ENCODE data around the gene UQCC3. TPM values are rescaled to one million over a fixed set of nuclear protein-coding genes. Genes with fewer than 3 reads are reported as not detected.
"Not testable (repeated sequence)": the region's sequence is repeated elsewhere in the genome, so short reads cannot be mapped to it uniquely, and the experiment has no call there.

Gene UQCC3
- total RNA-seq, 2 experiments from 2014 or later, result 4.1 to 6.4 TPM

- CTCF ChIA-PET, result interaction anchor here (1.0 kb wide), 1 partner anchor 14 kb away, joined by 3 read pairs; the partner anchor contains the start of genes C11orf98 and CSKMT
- intact Hi-C loops (cut with DNase I, micrococcal nuclease), result loop anchor here in 1 of 2 experiments (2.0 kb wide), 2 partner anchors 78 to 202 kb away; partner anchors contain the start of genes MTA2 and SLC3A2
- no peaks in the 10 kb centered on the region for H3K9me3 Mint-ChIP-seq (ENCODE audit: low read depth)
- peaks cover 30% of the 10 kb centered on the region for H3K4me1 Mint-ChIP-seq
- POLR2A ChIA-PET, result interaction anchor here (1.0 to 3.2 kb wide), 3 partner anchors 13 to 87 kb away, joined by 5 to 12 read pairs (median 5); partner anchors contain the start of genes C11orf98, CSKMT, TUT1 and ZBTB3
- DNase-seq (no peak), ATAC-seq (no peak)
- H3K27ac Mint-ChIP-seq, result peak overlapping the region; percentile 92
- H3K27me3 Mint-ChIP-seq, result no peaks in the 10 kb centered on the region
- peaks cover 20% of the 10 kb centered on the region for H3K36me3 Mint-ChIP-seq (ENCODE audit: low read depth)
- peak overlapping the region; percentile 82 for H3K4me3 Mint-ChIP-seq
Measured at GRCh38 chr11:62678433-62678769, 6.9 kb downstream of the UQCC3 start.

- Mint-ChIP-seq H3K4me3 (peak within 1 kb of the TSS; percentile 82), H3K9me3 (ENCODE audit: low read depth) (no peaks in the 10 kb centered on the region), H3K4me1 (peaks cover 28% of the 10 kb centered on the region), H3K27ac (peak within 1 kb of the TSS; percentile 92), H3K27me3 (no peaks in the 10 kb centered on the region), H3K36me3 (ENCODE audit: low read depth) (peaks cover 20% of the 10 kb centered on the region)
- CTCF ChIA-PET, result interaction anchor here (0.9 to 3.0 kb wide), 8 partner anchors 14 to 182 kb away, joined by 3 to 32 read pairs (median 4); partner anchors contain the start of genes B3GAT3, C11orf98 and CSKMT
- DNase-seq (peak; percentile 93), ATAC-seq (peak; percentile 88)
- POLR2A ChIA-PET, result interaction anchor here (0.6 to 3.2 kb wide), 9 partner anchors 9 to 217 kb away, joined by 3 to 12 read pairs (median 3); partner anchors contain the start of genes C11orf98, CSKMT, TUT1 and WDR74
- intact Hi-C loops (cut with DNase I, micrococcal nuclease), result loop anchor here (1.0 to 2.0 kb wide), 5 partner anchors 26 to 202 kb away; partner anchors contain the start of genes TUT1 (in 2 of the 2), INTS5 (in 1 of the 2), MTA2 (in 1 of the 2) and SLC3A2 (in 1 of the 2)
Measured at GRCh38 chr11:62678770-62679696, 7.6 kb downstream of the UQCC3 start, which contains the start of gene UBXN1. UBXN1 (minus strand) TSS chr11:62679073; CDS start chr11:62678923, 150 bp downstream.

- H3K36me3 Mint-ChIP-seq (ENCODE audit: low read depth), result peaks cover 11% of the 10 kb centered on the region
- intact Hi-C loops (cut with DNase I, micrococcal nuclease), result no loop called here
- ChIA-PET CTCF (interaction anchor here (0.6 to 3.0 kb wide), 25 partner anchors 9 to 286 kb away, joined by 3 to 32 read pairs (median 4); partner anchors contain the start of genes BSCL2, GANAB, GNG3 and HNRNPUL2), POLR2A (interaction anchor here (0.6 to 2.0 kb wide), 7 partner anchors 10 to 106 kb away, joined by 3 to 19 read pairs (median 5); partner anchors contain the start of genes C11orf98, CSKMT, HNRNPUL2 and TMEM179B)
- H3K4me1 Mint-ChIP-seq, result peaks cover 26% of the 10 kb centered on the region
- H3K27me3 Mint-ChIP-seq, result no peaks in the 10 kb centered on the region
- H3K9me3 Mint-ChIP-seq (ENCODE audit: low read depth), result no peaks in the 10 kb centered on the region
- H3K27ac Mint-ChIP-seq, result peak overlapping the region; percentile 73
- DNase-seq, result peak; percentile 60
- H3K4me3 Mint-ChIP-seq, result no peak overlapping the region
- peak; percentile 88 for ATAC-seq
Measured at GRCh38 chr11:62680825-62681240, 9.4 kb downstream of the UQCC3 start.

- no peak overlapping the region for H3K27ac Mint-ChIP-seq
- no peak for ATAC-seq
- H3K27me3 Mint-ChIP-seq, result peaks cover 5% of the 10 kb centered on the region
- ChIA-PET CTCF (interaction anchor here (1.1 to 3.0 kb wide), 2 partner anchors 13 to 303 kb away, joined by 3 to 32 read pairs; no protein-coding TSS in a partner anchor), POLR2A (no interaction called here)
- intact Hi-C loops (cut with DNase I, micrococcal nuclease), result no loop called here
- H3K4me3 Mint-ChIP-seq, result no peak overlapping the region
- no peak for DNase-seq
- peaks cover 4% of the 10 kb centered on the region for H3K36me3 Mint-ChIP-seq (ENCODE audit: low read depth)
- H3K9me3 Mint-ChIP-seq (ENCODE audit: low read depth), result no peaks in the 10 kb centered on the region
- peaks cover 17% of the 10 kb centered on the region for H3K4me1 Mint-ChIP-seq
Measured at GRCh38 chr11:62682518-62682917, 11.0 kb downstream of the UQCC3 start.

GRCh38 chr11:62687508-62688396 is 16.3 kb downstream of the UQCC3 start:
- ChIA-PET POLR2A (interaction anchor here (0.6 to 1.1 kb wide), 2 partner anchors 153 to 172 kb away, joined by 3 to 4 read pairs; no protein-coding TSS in a partner anchor), CTCF (interaction anchor here (1.0 kb wide), 1 partner anchor 14 kb away, joined by 3 read pairs; no protein-coding TSS in a partner anchor)

GRCh38 chr11:62688491-62688890 is 17.0 kb downstream of the UQCC3 start:
- peaks cover 16% of the 10 kb centered on the region for H3K36me3 Mint-ChIP-seq (ENCODE audit: low read depth)
- DNase-seq (no peak), ATAC-seq (no peak)
- no peak overlapping the region for H3K4me3 Mint-ChIP-seq
- CTCF ChIA-PET, result interaction anchor here (0.7 to 1.0 kb wide), 2 partner anchors 31 to 294 kb away, joined by 3 read pairs; no protein-coding TSS in a partner anchor
- intact Hi-C loops (cut with DNase I, micrococcal nuclease), result no loop called here
- peaks cover 11% of the 10 kb centered on the region for H3K27me3 Mint-ChIP-seq
- no peaks in the 10 kb centered on the region for H3K4me1 Mint-ChIP-seq
- H3K9me3 Mint-ChIP-seq (ENCODE audit: low read depth), result no peaks in the 10 kb centered on the region
- POLR2A ChIA-PET, result interaction anchor here (0.6 to 1.1 kb wide), 3 partner anchors 130 to 171 kb away, joined by 3 to 4 read pairs (median 3); no protein-coding TSS in a partner anchor
- H3K27ac Mint-ChIP-seq, result no peak overlapping the region

More at GRCh38 chr11:62687508-62688396, 16.3 kb downstream of the UQCC3 start:
- no peak overlapping the region for H3K27ac Mint-ChIP-seq
- peaks cover 11% of the 10 kb centered on the region for H3K27me3 Mint-ChIP-seq
- H3K4me3 Mint-ChIP-seq, result no peak overlapping the region
- no peak for DNase-seq
- intact Hi-C loops (cut with DNase I, micrococcal nuclease), result no loop called here
- H3K4me1 Mint-ChIP-seq, result no peaks in the 10 kb centered on the region
- ATAC-seq, result no peak
- peaks cover 14% of the 10 kb centered on the region for H3K36me3 Mint-ChIP-seq (ENCODE audit: low read depth)
- no peaks in the 10 kb centered on the region for H3K9me3 Mint-ChIP-seq (ENCODE audit: low read depth)

GRCh38 chr11:62689421-62690183 is 18.1 kb downstream of the UQCC3 start, which contains the start of gene LRRN4CL:
LRRN4CL (minus strand) TSS chr11:62689530; CDS start chr11:62688508, 1,022 bp downstream.
- CTCF ChIA-PET, result interaction anchor here (0.6 to 2.3 kb wide), 7 partner anchors 9 to 295 kb away, joined by 3 to 12 read pairs (median 3); no protein-coding TSS in a partner anchor
- H3K4me1 Mint-ChIP-seq, result peaks cover under 1% of the 10 kb centered on the region
- H3K27me3 Mint-ChIP-seq, result peaks cover 11% of the 10 kb centered on the region
- POLR2A ChIA-PET, result interaction anchor here (0.5 to 1.1 kb wide), 3 partner anchors 151 to 1743 kb away, joined by 3 to 4 read pairs (median 3); no protein-coding TSS in a partner anchor
- DNase-seq (no peak), ATAC-seq (no peak)
- no peak within 1 kb of the TSS for H3K27ac Mint-ChIP-seq
- no peaks in the 10 kb centered on the region for H3K9me3 Mint-ChIP-seq (ENCODE audit: low read depth)
- H3K36me3 Mint-ChIP-seq (ENCODE audit: low read depth), result peaks cover 19% of the 10 kb centered on the region
- intact Hi-C loops (cut with DNase I, micrococcal nuclease), result loop anchor here (5.0 to 10.0 kb wide), 4 partner anchors 97 to 688 kb away; partner anchors contain the start of gene TUT1 (in 1 of the 2)
- no peak within 1 kb of the TSS for H3K4me3 Mint-ChIP-seq

- not testable (repeated sequence) for H3K27me3 Mint-ChIP-seq; H3K4me3 Mint-ChIP-seq; H3K9me3 Mint-ChIP-seq (ENCODE audit: low read depth); DNase-seq; H3K27ac Mint-ChIP-seq; ATAC-seq; H3K4me1 Mint-ChIP-seq
- intact Hi-C loops (cut with DNase I, micrococcal nuclease), result loop anchor here (1.0 to 10.0 kb wide), 7 partner anchors 100 to 684 kb away; partner anchors contain the start of gene TUT1 (in 1 of the 2)
- ChIA-PET CTCF (interaction anchor here (0.7 to 4.3 kb wide), 15 partner anchors 8 to 522 kb away, joined by 3 to 32 read pairs (median 5); partner anchors contain the start of genes C11orf98, CSKMT, LBHD1 and TUT1), POLR2A (interaction anchor here (1.1 kb wide), 1 partner anchor 102 kb away, joined by 9 read pairs; the partner anchor contains the start of gene TUT1)
- peaks cover 20% of the 10 kb centered on the region for H3K36me3 Mint-ChIP-seq (ENCODE audit: low read depth)
Measured at GRCh38 chr11:62693624-62694023, 22.2 kb downstream of the UQCC3 start.

GRCh38 chr11:62694455-62695167 is 23.1 kb downstream of the UQCC3 start:
- CTCF ChIA-PET, result interaction anchor here (0.5 to 4.3 kb wide), 23 partner anchors 9 to 523 kb away, joined by 3 to 32 read pairs (median 3); partner anchors contain the start of genes C11orf98, CSKMT, LBHD1 and TUT1
- POLR2A ChIA-PET, result interaction anchor here (1.1 kb wide), 1 partner anchor 103 kb away, joined by 9 read pairs; the partner anchor contains the start of gene TUT1
- no peak overlapping the region for H3K4me3 Mint-ChIP-seq
- ATAC-seq, result peak; percentile 95
- intact Hi-C loops (cut with DNase I, micrococcal nuclease), result loop anchor here (1.0 to 10.0 kb wide), 7 partner anchors 101 to 683 kb away; partner anchors contain the start of gene TUT1 (in 1 of the 2)
- H3K27ac Mint-ChIP-seq, result no peak overlapping the region
- no peaks in the 10 kb centered on the region for H3K9me3 Mint-ChIP-seq (ENCODE audit: low read depth)
- peaks cover 17% of the 10 kb centered on the region for H3K36me3 Mint-ChIP-seq (ENCODE audit: low read depth)
- DNase-seq, result peak; percentile 86
- H3K4me1 Mint-ChIP-seq, result peaks cover 5% of the 10 kb centered on the region
- no peaks in the 10 kb centered on the region for H3K27me3 Mint-ChIP-seq

Data from activated CD4-positive, alpha-beta T cell treated with anti-CD3 and anti-CD28 coated beads for 36 hours (primary cell).